H1 (cell line): ENCODE results near the gene ABCA9. TPM values are rescaled to one million over a fixed set of nuclear protein-coding genes. Genes with fewer than 3 reads are reported as not detected.

Experiments used
- CTCF ChIA-PET: fragments of 300-600 bp; sonication (Branson Sonifier 250); formaldehyde crosslinking; loops from one replicate; lab custom pipeline; 2021; ENCODE audit not compliant: partially characterized antibody; lab: Charles Lee
- POLR2A ChIA-PET: fragments of 300-600 bp; sonication (Branson Sonifier 250); formaldehyde crosslinking; loops from one replicate; lab custom pipeline; 2021; ENCODE audit warnings: inconsistent platforms; ENCODE audit not compliant: partially characterized antibody; lab: Charles Lee
- DNase-seq, 2 experiments: peaks; one replicate each; pipeline versions ENCODE4 v3.0.0 to v3.0.0-alpha.2; 2010 to 2022; ENCODE audit warnings: low spot score in 2 of 2, low read depth in 1 of 2, mixed read lengths in 1 of 2
- FAIRE-seq: peaks from 2 replicates; lab custom pipeline; 2011; peaks lifted over from hg19 to GRCh38; lab: Jason Lieb, UNC
- H2AFZ ChIP-seq: 2 replicates; pipeline ENCODE4 v1.8.1; 2012; ENCODE audit warnings: low read length, inconsistent platforms
- H2AK5ac ChIP-seq: 2 replicates; pipeline ENCODE4 v1.6.1; 2013; ENCODE audit warnings: low read depth, low read length
- H2BK120ac ChIP-seq: replicated peaks from 2 replicates; pipeline ENCODE3; 2013; ENCODE audit warnings: low read depth, low read length, inconsistent platforms
- H2BK12ac ChIP-seq: 2 replicates; pipeline ENCODE4 v1.6.1; 2013; ENCODE audit warnings: low read depth, low read length
- H2BK15ac ChIP-seq: 2 replicates; pipeline ENCODE4 v1.6.1; 2013; ENCODE audit warnings: low read length
- H2BK20ac ChIP-seq: 2 replicates; pipeline ENCODE4 v1.6.1; 2013; ENCODE audit warnings: low read length
- H2BK5ac ChIP-seq: 2 replicates; pipeline ENCODE4 v1.6.1; 2013; ENCODE audit warnings: low read depth, low read length
- H3K14ac ChIP-seq: 2 replicates; pipeline ENCODE4 v1.6.1; 2013; ENCODE audit warnings: inconsistent platforms; ENCODE audit not compliant: insufficient read length
- H3K18ac ChIP-seq: 2 replicates; pipeline ENCODE4 v1.6.1; 2013; ENCODE audit warnings: low read length; ENCODE audit errors: extremely low read depth
- H3K23ac ChIP-seq: 2 replicates; pipeline ENCODE4 v1.6.1; 2013; ENCODE audit warnings: inconsistent platforms; ENCODE audit not compliant: insufficient read length
- H3K23me2 ChIP-seq: 2 replicates; pipeline ENCODE4 v1.6.1; 2013; ENCODE audit warnings: low read depth, low read length
- H3K27ac ChIP-seq: 2 replicates; pipeline ENCODE4 v1.6.1; 2011; ENCODE audit warnings: low read depth, low read length, inconsistent platforms
- H3K27me3 ChIP-seq, 4 experiments: replicated peaks in 1 of 4; 1 replicate in 1 of 4; 2 replicates in 3 of 4; pipeline versions ENCODE4 v1.6.1 to v1.8.1; 2011 to 2013; ENCODE audit warnings: low read length in 3 of 4, mild to moderate bottlenecking in 3 of 4, inconsistent platforms in 2 of 4, mixed read lengths in 2 of 4, moderate library complexity in 1 of 4; ENCODE audit not compliant: control insufficient read depth in 3 of 4, insufficient read depth in 3 of 4; ENCODE audit errors: extremely low read depth in 1 of 4
- H3K36me3 ChIP-seq, 4 experiments: 2 replicates each; pipeline versions ENCODE4 v1.6.1 to v1.8.1; 2011 to 2013; ENCODE audit warnings: mild to moderate bottlenecking in 4 of 4, low read length in 3 of 4, moderate library complexity in 2 of 4, control low read depth in 1 of 4, inconsistent platforms in 1 of 4; ENCODE audit not compliant: insufficient read depth in 4 of 4, control insufficient read depth in 2 of 4
- H3K4ac ChIP-seq: replicated peaks from 2 replicates; pipeline ENCODE3; 2013; ENCODE audit warnings: low read length, low read depth, mixed read lengths, inconsistent platforms; ENCODE audit not compliant: insufficient read length
- H3K4me1 ChIP-seq, 4 experiments: replicated peaks in 1 of 4; 1 replicate in 1 of 4; 2 replicates in 3 of 4; pipeline versions ENCODE4 v1.6.1 to v1.8.1; 2011 to 2013; ENCODE audit warnings: low read length in 3 of 4, inconsistent platforms in 2 of 4, mixed read lengths in 1 of 4; ENCODE audit not compliant: insufficient read depth in 4 of 4, control insufficient read depth in 3 of 4
- H3K4me2 ChIP-seq, 2 experiments: 2 replicates each; pipeline versions ENCODE4 v1.6.1 to v1.8.1; 2011 to 2013; ENCODE audit warnings: low read depth in 2 of 2, low read length in 2 of 2, control low read depth in 1 of 2, inconsistent platforms in 1 of 2, mild to moderate bottlenecking in 1 of 2; ENCODE audit not compliant: insufficient read depth in 1 of 2
- H3K4me3 ChIP-seq, 4 experiments: fragments of 200-600, 300-600 bp in 1 of 4; sonication (generic), shearing (Covaris generic), sonication (Bioruptor Twin) in 1 of 4; 2 replicates each; pipeline versions ENCODE4 v1.5.1 to v1.8.1; 2011 to 2016; ENCODE audit warnings: low read length in 4 of 4, low read depth in 3 of 4, control low read depth in 2 of 4, inconsistent platforms in 2 of 4, mild to moderate bottlenecking in 2 of 4, mixed read lengths in 1 of 4, moderate library complexity in 1 of 4; ENCODE audit not compliant: insufficient read depth in 2 of 4; ENCODE audit errors: extremely low read depth in 1 of 4
- H3K56ac ChIP-seq: replicated peaks from 2 replicates; pipeline ENCODE3; 2013; ENCODE audit warnings: low read depth, mild to moderate bottlenecking, mixed read lengths, low read length, inconsistent platforms; ENCODE audit not compliant: insufficient read length
- H3K79me1 ChIP-seq: 2 replicates; pipeline ENCODE4 v1.6.1; 2013; ENCODE audit warnings: low read depth, low read length, control low read depth
- H3K79me2 ChIP-seq, 2 experiments: 2 replicates each; pipeline versions ENCODE4 v1.6.1 to v1.8.1; 2012 to 2013; ENCODE audit warnings: low read length in 2 of 2, mild to moderate bottlenecking in 2 of 2, inconsistent platforms in 1 of 2; ENCODE audit not compliant: insufficient read depth in 2 of 2, control insufficient read depth in 1 of 2
- H3K9ac ChIP-seq, 4 experiments: replicated peaks in 1 of 4; 1 replicate in 1 of 4; 2 replicates in 3 of 4; pipeline versions ENCODE4 v1.6.1 to v1.8.1; 2011 to 2013; ENCODE audit warnings: low read depth in 3 of 4, low read length in 3 of 4, control low read depth in 2 of 4, mild to moderate bottlenecking in 2 of 4, moderate library complexity in 2 of 4, inconsistent platforms in 1 of 4; ENCODE audit errors: extremely low read depth in 1 of 4
- H3K9me3 ChIP-seq, 2 experiments: 2 replicates each; pipeline versions ENCODE4 v1.6.1 to v1.8.1; 2012 to 2013; ENCODE audit warnings: mild to moderate bottlenecking in 2 of 2, moderate library complexity in 2 of 2, control low read depth in 1 of 2, inconsistent platforms in 1 of 2, low read depth in 1 of 2, low read length in 1 of 2, mixed read lengths in 1 of 2; ENCODE audit not compliant: insufficient read depth in 2 of 2
- H4K20me1 ChIP-seq, 2 experiments: replicated peaks in 1 of 2; 2 replicates each; pipeline versions ENCODE3 to v1.8.1; 2011 to 2013; ENCODE audit warnings: inconsistent platforms in 2 of 2, low read length in 2 of 2, mild to moderate bottlenecking in 1 of 2; ENCODE audit not compliant: insufficient read depth in 2 of 2, control insufficient read depth in 1 of 2
- H4K5ac ChIP-seq: 2 replicates; pipeline ENCODE4 v1.6.1; 2013; ENCODE audit warnings: low read length, low read depth, mixed read lengths, inconsistent platforms; ENCODE audit not compliant: insufficient read length
- H4K8ac ChIP-seq: 2 replicates; pipeline ENCODE4 v1.8.0; 2013; ENCODE audit warnings: mild to moderate bottlenecking, moderate library complexity, low read length, inconsistent platforms; ENCODE audit not compliant: insufficient read depth; ENCODE audit errors: extremely low read depth
- H4K91ac ChIP-seq: replicated peaks from 2 replicates; pipeline ENCODE3; 2013; ENCODE audit warnings: low read length, mixed read lengths, inconsistent platforms; ENCODE audit not compliant: insufficient read length
- BACH1 ChIP-seq: IDR thresholded peaks from 2 replicates; pipeline ENCODE4 v1.6.1; 2012; ENCODE audit warnings: low read length, improper control_type of control experiment
- CEBPB ChIP-seq: IDR thresholded peaks from 2 replicates; pipeline ENCODE4 v1.6.1; 2012; ENCODE audit warnings: low read depth, low read length
- CTBP2 ChIP-seq: IDR thresholded peaks from 2 replicates; pipeline ENCODE4 v1.7.0; 2011; ENCODE audit warnings: borderline replicate concordance, mild to moderate bottlenecking, moderate library complexity, mixed read lengths, low read length; ENCODE audit not compliant: insufficient read depth, insufficient read length
- EGR1 ChIP-seq: IDR thresholded peaks from 2 replicates; pipeline ENCODE4 v1.6.1; 2011; ENCODE audit warnings: low read depth, low read length, borderline replicate concordance
- HDAC2 ChIP-seq, 2 experiments: fragments of 300-600 bp in 1 of 2; sonication (generic) in 1 of 2; IDR thresholded peaks; 2 replicates each; pipeline ENCODE4 v1.6.1; 2011 to 2012; ENCODE audit warnings: low read depth in 2 of 2, low read length in 2 of 2, mild to moderate bottlenecking in 2 of 2, moderate library complexity in 2 of 2, borderline replicate concordance in 1 of 2, inconsistent platforms in 1 of 2
- JUN ChIP-seq: IDR thresholded peaks from 2 replicates; pipeline ENCODE4 v1.6.1; 2011; ENCODE audit warnings: low read depth, mild to moderate bottlenecking, improper control_type of control experiment, low read length
- SAP30 ChIP-seq: fragments of 300-600 bp; sonication (generic); IDR thresholded peaks from 2 replicates; pipeline ENCODE4 v1.7.1; 2012; ENCODE audit warnings: low read length, moderate library complexity, mild to moderate bottlenecking, inconsistent platforms; ENCODE audit not compliant: insufficient read depth, insufficient replicate concordance
- SIRT6 ChIP-seq: IDR thresholded peaks from one replicate; pipeline ENCODE4 v1.7.1; 2012; ENCODE audit warnings: low read length, inconsistent platforms
- SP1 ChIP-seq: IDR thresholded peaks from 2 replicates; pipeline ENCODE4 v1.6.1; 2011; ENCODE audit warnings: low read depth, low read length
- SP4 ChIP-seq: IDR thresholded peaks from 2 replicates; pipeline ENCODE4 v1.6.1; 2012; ENCODE audit warnings: low read length, inconsistent platforms
- SUZ12 ChIP-seq: fragments of 200-600 bp; sonication (generic); IDR thresholded peaks from 2 replicates; pipeline ENCODE4 v1.6.1; 2012; ENCODE audit warnings: mild to moderate bottlenecking, inconsistent platforms, low read length, moderate library complexity, mixed read lengths
- TAF7 ChIP-seq: optimal IDR thresholded peaks from 2 replicates; pipeline ENCODE3; 2011; ENCODE audit warnings: low read depth, mild to moderate bottlenecking, inconsistent platforms, low read length, moderate library complexity, borderline replicate concordance
- TCF12 ChIP-seq: IDR thresholded peaks from 2 replicates; pipeline ENCODE4 v1.6.1; 2011; ENCODE audit warnings: low read depth, mild to moderate bottlenecking, low read length
- ZNF274 ChIP-seq: IDR thresholded peaks from 2 replicates; pipeline ENCODE4 v1.7.0; 2012; ENCODE audit warnings: low read length, borderline replicate concordance; ENCODE audit errors: extremely low read depth
- WGBS, 2 experiments: shearing (Covaris generic) in 1 of 2; methylation state at CpG; one replicate each; pipeline versions ENCODE4 v1.1.6 to v1.1.7; 2013 to 2015; ENCODE audit warnings: low lambda C conversion rate in 2 of 2, mixed read lengths in 2 of 2, inconsistent platforms in 1 of 2, low coverage in 1 of 2, missing lambda C conversion rate in 1 of 2; ENCODE audit not compliant: insufficient replicate concordance in 2 of 2, insufficient coverage in 1 of 2, insufficient read length in 1 of 2; ENCODE audit errors: extremely low coverage in 1 of 2, missing lambda C conversion rate in 1 of 2; 5-methylcytosine and 5-hydroxymethylcytosine counted together
- polyA plus RNA-seq, 7 experiments: library from polyadenylated mRNA; depleted of rRNA in 3 of 7; stranded (reverse) in 5 of 7; unstranded in 2 of 7; fragments of >200 nt in 5 of 7; fragments of 200-250 nt in 2 of 7; gene quantifications; 1 replicate in 5 of 7; 2 replicates in 1 of 7; 4 replicates in 1 of 7; pipeline versions ENCODE4 v1.2.1 to v1.2.3, GENCODE V29; 2011 to 2013; ENCODE audit warnings: missing spikeins in 2 of 7, mixed read lengths in 2 of 7
- total RNA-seq: library from RNA; stranded (reverse); fragmentation: NEBNext Ultra II Directional; extraction: Animal tissue kit (Norgen Biotek cat#: 25700); gene quantifications from 2 replicates; pipeline ENCODE4 v1.2.1, GENCODE V29; 2021

The ABCA9 gene
- total and polyA plus RNA-seq, 2 of the 8 experiments (the other 6 are each of a cell fraction or from before 2014, with no cell fraction given), result not detected

GRCh38 chr17:69043098-69043734 is 17.5 kb downstream of the ABCA9 start:
- Histone ChIP-seq H3K36me3 (no peaks in the 10 kb centered on the region), H2BK5ac (no peak overlapping the region), H3K23me2 (no peaks in the 10 kb centered on the region), H4K20me1 (no peaks in the 10 kb centered on the region), H4K91ac (no peak overlapping the region), H3K23ac (no peak overlapping the region), H3K9me3 (no peaks in the 10 kb centered on the region), H3K4me2 (no peak overlapping the region), H3K4me3 (no peak overlapping the region), H3K9ac (no peak overlapping the region), H3K56ac (no peak overlapping the region), H3K4ac (no peak overlapping the region), H2BK20ac (no peak overlapping the region), H3K79me2 (no peaks in the 10 kb centered on the region), H4K8ac (no peak overlapping the region), H2BK15ac (no peak overlapping the region), H2BK120ac (no peak overlapping the region), H3K4me1 (no peaks in the 10 kb centered on the region), H4K5ac (no peak overlapping the region), H3K18ac (no peak overlapping the region), H3K79me1 (no peaks in the 10 kb centered on the region), H2AK5ac (no peak overlapping the region), H3K27me3 (no peaks in the 10 kb centered on the region), H3K14ac (no peak overlapping the region), H3K27ac (no peak overlapping the region), H2AFZ (no peak overlapping the region), H2BK12ac (no peak overlapping the region)
- DNase-seq, result no peak
- 90% methylated on average over 6 of the region's 6 CpGs; no CpG with 5 or more reads in 1 of the 2 experiments for WGBS, 2 experiments
- ChIA-PET POLR2A (no interaction called here), CTCF (interaction anchor here (1.7 to 2.1 kb wide), 2 partner anchors 28 to 201 kb away, joined by 3 to 5 read pairs; no protein-coding TSS in a partner anchor)
- FAIRE-seq, result no peak
- TF ChIP-seq JUN (no peak), SP1 (no peak), SAP30 (no peak), SUZ12 (no peak), SP4 (no peak), HDAC2 (IDR thresholded peaks at IDR 0.05; ENCODE audit: borderline replicate concordance in 1 of 2, low read depth in 2 of 2, low read length in 2 of 2) (no peak), TAF7 (no peak), SIRT6 (no peak), CTBP2 (no peak), CEBPB (no peak), ZNF274 (no peak), EGR1 (no peak), TCF12 (no peak), BACH1 (no peak)
